ENCODE measurements around the gene ARSJ. TPM values are rescaled to one million over a fixed set of nuclear protein-coding genes. Genes with fewer than 3 reads are reported as not detected.

ARSJ gene
- total RNA-seq, 6 experiments from 2014 or later, result 33.4 to 40.6 (median 36.1) TPM

- no peak overlapping the region for H3K4me3 Mint-ChIP-seq
- TF ChIP-seq CTCF (IDR thresholded peaks at IDR 0.05), result no peak
- H3K27ac Mint-ChIP-seq, result no peak overlapping the region
- no peaks in the 10 kb centered on the region for H3K9me3 Mint-ChIP-seq
- H3K27me3 Mint-ChIP-seq (ENCODE audit: insufficient read depth), result no peaks in the 10 kb centered on the region
- no peaks in the 10 kb centered on the region for H3K4me1 Mint-ChIP-seq (ENCODE audit: low read depth)
- DNase-seq, result no peak
- H3K36me3 Mint-ChIP-seq (ENCODE audit: low read depth), result peaks cover 17% of the 10 kb centered on the region
These were observed 71.9 kb downstream of the ARSJ start for GRCh38 chr4:113907559-113907958.

GRCh38 chr4:113905301-113905700 is 74.1 kb downstream of the ARSJ start:
- peaks cover 26% of the 10 kb centered on the region for H3K36me3 Mint-ChIP-seq (ENCODE audit: low read depth)
- H3K27me3 Mint-ChIP-seq (ENCODE audit: insufficient read depth), result no peaks in the 10 kb centered on the region
- no peaks in the 10 kb centered on the region for H3K4me1 Mint-ChIP-seq (ENCODE audit: low read depth)
- no peak overlapping the region for H3K4me3 Mint-ChIP-seq
- H3K9me3 Mint-ChIP-seq, result no peaks in the 10 kb centered on the region
- TF ChIP-seq CTCF (IDR thresholded peaks at IDR 0.05), result no peak
- H3K27ac Mint-ChIP-seq, result no peak overlapping the region
- no peak for DNase-seq

- H3K4me3 Mint-ChIP-seq, result no peak overlapping the region
- no peaks in the 10 kb centered on the region for H3K4me1 Mint-ChIP-seq (ENCODE audit: low read depth)
- no peak for DNase-seq
- H3K9me3 Mint-ChIP-seq, result no peaks in the 10 kb centered on the region
- no peak for TF ChIP-seq CTCF (IDR thresholded peaks at IDR 0.05)
- H3K36me3 Mint-ChIP-seq (ENCODE audit: low read depth), result peaks cover 26% of the 10 kb centered on the region
- no peaks in the 10 kb centered on the region for H3K27me3 Mint-ChIP-seq (ENCODE audit: insufficient read depth)
- H3K27ac Mint-ChIP-seq, result no peak overlapping the region
These were observed 74.6 kb downstream of the ARSJ start for GRCh38 chr4:113904877-113905276.

- Mint-ChIP-seq H3K36me3 (ENCODE audit: low read depth) (peaks cover 20% of the 10 kb centered on the region), H3K27ac (no peak overlapping the region), H3K4me3 (no peak overlapping the region), H3K9me3 (no peaks in the 10 kb centered on the region), H3K27me3 (ENCODE audit: insufficient read depth) (no peaks in the 10 kb centered on the region), H3K4me1 (ENCODE audit: low read depth) (no peaks in the 10 kb centered on the region)
- no peak for DNase-seq
- TF ChIP-seq CTCF (IDR thresholded peaks at IDR 0.05), result no peak
These were observed 77.3 kb downstream of the ARSJ start for GRCh38 chr4:113901994-113902787.

- Mint-ChIP-seq H3K4me1 (ENCODE audit: low read depth) (no peaks in the 10 kb centered on the region), H3K27ac (no peak overlapping the region), H3K27me3 (ENCODE audit: insufficient read depth) (no peaks in the 10 kb centered on the region), H3K36me3 (ENCODE audit: low read depth) (peaks cover 20% of the 10 kb centered on the region), H3K4me3 (no peak overlapping the region), H3K9me3 (no peaks in the 10 kb centered on the region)
- no peak for DNase-seq
- no peak for TF ChIP-seq CTCF (IDR thresholded peaks at IDR 0.05)
These were observed 80.0 kb downstream of the ARSJ start for GRCh38 chr4:113899271-113900070.

Measured in HFFc6 (cell line).